HepG2 (cell line): Measurements from ENCODE around the gene ZBTB46. TPM values are rescaled to one million over a fixed set of nuclear protein-coding genes. Genes with fewer than 3 reads are reported as not detected.

Experiments
- ARID2 ChIP-seq: sonication (generic); formaldehyde crosslinking; IDR thresholded peaks from 2 replicates; pipeline ENCODE4 v1.8.1; 2022; ENCODE audit warnings: mild to moderate bottlenecking, missing genetic modification reagents, borderline replicate concordance
- ATF7 ChIP-seq, 2 experiments: fragments of 450-650 bp in 1 of 2; sonication (generic) in 1 of 2; formaldehyde crosslinking in 1 of 2; IDR thresholded peaks; 2 replicates each; pipeline versions ENCODE4 v1.4.0 to v1.6.1; 2016 to 2020; ENCODE audit warnings: antibody characterized with exemption in 1 of 2, mild to moderate bottlenecking in 1 of 2, missing genetic modification reagents in 1 of 2
- DDIT3 ChIP-seq: sonication (generic); formaldehyde crosslinking; IDR thresholded peaks from 2 replicates; pipeline ENCODE4 v1.4.0; 2020; ENCODE audit warnings: mild to moderate bottlenecking, missing genetic modification reagents
- KDM4B ChIP-seq: sonication (generic); formaldehyde crosslinking; IDR thresholded peaks from 2 replicates; pipeline ENCODE4 v1.4.0; 2020; ENCODE audit warnings: missing genetic modification reagents
- MLLT10 ChIP-seq: sonication (generic); formaldehyde crosslinking; IDR thresholded peaks from 2 replicates; pipeline ENCODE4 v1.4.0; 2020; ENCODE audit warnings: missing genetic modification reagents
- NFATC3 ChIP-seq: sonication (generic); formaldehyde crosslinking; IDR thresholded peaks from 2 replicates; pipeline ENCODE4 v1.5.1; 2020; ENCODE audit warnings: mild to moderate bottlenecking, missing genetic modification reagents
- POGK ChIP-seq: sonication (generic); formaldehyde crosslinking; conservative IDR thresholded peaks from 2 replicates; pipeline ENCODE4 v1.8.0; 2022; ENCODE audit warnings: mild to moderate bottlenecking, moderate library complexity, missing genetic modification reagents
- RBAK ChIP-seq: sonication (generic); formaldehyde crosslinking; IDR thresholded peaks from 2 replicates; pipeline ENCODE4 v1.5.1; 2020; ENCODE audit warnings: mild to moderate bottlenecking, missing genetic modification reagents
- TBX3 ChIP-seq: fragments of 450-650 bp; IDR thresholded peaks from 2 replicates; pipeline ENCODE4 v1.6.1; 2017; ENCODE audit warnings: antibody characterized with exemption, mild to moderate bottlenecking, inconsistent platforms, borderline replicate concordance
- TFDP2 ChIP-seq: sonication (generic); formaldehyde crosslinking; IDR thresholded peaks from 2 replicates; pipeline ENCODE4 v1.4.0; 2020; ENCODE audit warnings: missing genetic modification reagents
- TSC22D2 ChIP-seq: sonication (generic); formaldehyde crosslinking; IDR thresholded peaks from 2 replicates; pipeline ENCODE4 v1.5.1; 2020; ENCODE audit warnings: missing genetic modification reagents, mild to moderate bottlenecking, borderline replicate concordance
- ZBTB14 ChIP-seq: sonication (generic); formaldehyde crosslinking; IDR thresholded peaks from 2 replicates; pipeline ENCODE4 v1.4.0; 2020; ENCODE audit warnings: missing genetic modification reagents
- ZFAT ChIP-seq: sonication (generic); formaldehyde crosslinking; conservative IDR thresholded peaks from 2 replicates; pipeline ENCODE4 v1.8.1; 2023; ENCODE audit warnings: missing genetic modification reagents, inconsistent platforms
- ZKSCAN5 ChIP-seq: sonication (generic); formaldehyde crosslinking; IDR thresholded peaks from 2 replicates; pipeline ENCODE4 v1.5.1; 2020; ENCODE audit warnings: mild to moderate bottlenecking, missing genetic modification reagents
- ZNF124 ChIP-seq: sonication (generic); formaldehyde crosslinking; IDR thresholded peaks from 2 replicates; pipeline ENCODE4 v1.4.0; 2020; ENCODE audit warnings: missing genetic modification reagents
- ZNF143 ChIP-seq: sonication (generic); formaldehyde crosslinking; IDR thresholded peaks from 2 replicates; pipeline ENCODE4 v1.4.0; 2020; ENCODE audit warnings: missing genetic modification reagents
- ZNF589 ChIP-seq: sonication (generic); formaldehyde crosslinking; conservative IDR thresholded peaks from 2 replicates; pipeline ENCODE4 v1.8.0; 2022; ENCODE audit warnings: mild to moderate bottlenecking, moderate library complexity, missing genetic modification reagents
- ZNF646 ChIP-seq: sonication (generic); formaldehyde crosslinking; IDR thresholded peaks from 2 replicates; pipeline ENCODE4 v1.9.0; 2021; ENCODE audit warnings: mild to moderate bottlenecking, missing genetic modification reagents
- ZNF83 ChIP-seq: sonication (generic); formaldehyde crosslinking; IDR thresholded peaks from 2 replicates; pipeline ENCODE4 v1.4.0; 2020; ENCODE audit warnings: missing genetic modification reagents, mild to moderate bottlenecking, borderline replicate concordance
- polyA plus RNA-seq, 8 experiments: library from polyadenylated mRNA; depleted of rRNA in 3 of 8; stranded (reverse) in 7 of 8; unstranded in 1 of 8; fragments of >200 nt; fragmentation: Illumina TruSeq in 4 of 8; extraction: Trizol in 4 of 8; gene quantifications; 2 replicates each; pipeline versions ENCODE4 v1.2.1 to v1.2.3, GENCODE V29; 2011 to 2016; ENCODE audit warnings: low read depth in 4 of 8, missing spikeins in 1 of 8, mixed read lengths in 1 of 8; ENCODE audit not compliant: insufficient read depth in 1 of 8
- total RNA-seq, 5 experiments: library from RNA; depleted of rRNA; stranded (reverse); fragments of >200 nt; fragmentation: Illumina TruSeq; extraction: Trizol; gene quantifications; 2 replicates each; pipeline ENCODE4 v1.2.3, GENCODE V29; 2016; ENCODE audit warnings: low read depth in 1 of 5

Gene ZBTB46
- total and polyA plus RNA-seq, 2 of the 13 experiments (the other 11 are each of a cell fraction or from before 2014, with no cell fraction given), result 1.6 to 13.5 TPM

- TF ChIP-seq TFDP2 (CRISPR knock-in tag) (no peak), ZNF83 (CRISPR knock-in tag) (peak; percentile 56; the same call in 1 of the 2 replicates), ZFAT (CRISPR knock-in tag) (no peak), ZNF589 (CRISPR knock-in tag) (no peak), MLLT10 (CRISPR knock-in tag) (no peak), DDIT3 (no peak), ZNF646 (no peak), ZNF124 (CRISPR knock-in tag) (no peak), ZKSCAN5 (no peak), ZBTB14 (CRISPR knock-in tag) (no peak), ARID2 (no peak), TBX3 (no peak), RBAK (CRISPR knock-in tag) (no peak), NFATC3 (CRISPR knock-in tag) (no peak), ZNF143 (no peak), KDM4B (CRISPR knock-in tag) (no peak), ATF7 (IDR thresholded peaks at IDR 0.05) (no peak), ATF7 (CRISPR knock-in tag; IDR thresholded peaks at IDR 0.05) (no peak), POGK (CRISPR knock-in tag) (no peak), TSC22D2 (no peak)
Observed at GRCh38 chr20:63741676-63742380, 89.2 kb downstream of the ZBTB46 start (continued).
